ENCODE results near the gene PLCL1.

The PLCL1 gene

DNA sequence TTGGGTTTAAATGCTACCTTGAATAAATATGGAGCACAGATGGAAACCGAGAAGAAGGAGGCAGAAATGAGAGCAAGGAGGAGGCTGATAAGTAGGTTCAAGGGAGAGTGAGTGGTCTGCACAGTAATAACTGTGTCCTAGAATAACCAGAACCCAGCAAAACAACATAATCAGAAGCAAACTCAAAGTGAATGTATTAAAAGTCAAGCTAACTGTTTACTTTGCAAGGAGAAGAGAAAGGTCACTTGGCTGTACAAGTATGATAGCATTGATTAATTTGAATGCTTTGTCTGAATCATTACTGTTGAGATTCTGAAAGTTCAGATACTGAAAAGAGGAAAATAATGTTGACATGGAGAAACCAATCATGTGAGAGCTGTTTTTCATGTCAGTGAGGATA, 258.8 kb downstream of the PLCL1 start:
- Mint-ChIP-seq H3K36me3 (no peaks in the 10 kb centered on the region), H3K27ac (no peak overlapping the region)
- peak; percentile 61 for ATAC-seq

GRCh38 chr2:198065322-198065721, 260.9 kb downstream of the PLCL1 start:
- Mint-ChIP-seq H3K4me3 (no peak overlapping the region), H3K4me1 (no peaks in the 10 kb centered on the region), H3K9me3 (no peaks in the 10 kb centered on the region), H3K27ac (no peak overlapping the region), H3K36me3 (no peaks in the 10 kb centered on the region)
- DNase-seq (ENCODE audit: low spot score in 2 of 2) (no peak), ATAC-seq (no peak)

More for the DNA sequence above, 258.8 kb downstream of the PLCL1 start:
- Mint-ChIP-seq H3K9me3 (no peaks in the 10 kb centered on the region), H3K4me3 (no peak overlapping the region), H3K4me1 (no peaks in the 10 kb centered on the region)
- DNase-seq (ENCODE audit: low spot score in 2 of 2), result no peak

DNA sequence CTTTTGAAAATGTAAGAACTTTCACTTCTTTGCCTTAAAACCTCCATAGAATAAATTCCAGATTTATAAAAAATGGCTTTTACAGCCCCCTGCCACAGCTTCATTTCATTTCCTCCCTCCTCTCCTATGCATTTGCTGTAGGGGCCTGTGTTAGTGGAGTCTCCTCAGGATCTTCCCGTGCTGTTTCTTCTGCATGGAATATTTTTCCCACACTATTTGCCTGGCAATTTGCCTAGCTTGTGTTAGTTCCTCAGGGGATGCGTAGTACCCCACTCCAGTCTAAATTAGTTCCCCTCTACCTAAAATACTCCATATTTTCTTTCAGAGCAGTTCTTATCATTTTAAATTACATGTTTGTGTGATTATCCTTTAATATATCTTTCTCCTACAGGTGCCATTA, 262.2 kb downstream of the PLCL1 start:
- Mint-ChIP-seq H3K4me1 (no peaks in the 10 kb centered on the region), H3K9me3 (no peaks in the 10 kb centered on the region), H3K36me3 (no peaks in the 10 kb centered on the region), H3K27ac (no peak overlapping the region), H3K4me3 (no peak overlapping the region)
- DNase-seq (ENCODE audit: low spot score in 2 of 2), result no peak
- no peak for ATAC-seq

GRCh38 chr2:198072655-198073054, 268.3 kb downstream of the PLCL1 start:
- no peaks in the 10 kb centered on the region for H3K4me1 Mint-ChIP-seq
- no peaks in the 10 kb centered on the region for H3K9me3 Mint-ChIP-seq
- ATAC-seq, result no peak
- H3K27ac Mint-ChIP-seq, result no peak overlapping the region
- DNase-seq (ENCODE audit: low spot score in 2 of 2), result no peak
- H3K4me3 Mint-ChIP-seq, result no peak overlapping the region
- H3K36me3 Mint-ChIP-seq, result no peaks in the 10 kb centered on the region

- H3K9me3 Mint-ChIP-seq, result no peaks in the 10 kb centered on the region
- H3K27ac Mint-ChIP-seq, result no peak overlapping the region
- DNase-seq (ENCODE audit: low spot score in 2 of 2) (no peak), ATAC-seq (no peak)
- H3K36me3 Mint-ChIP-seq, result no peaks in the 10 kb centered on the region
- H3K4me1 Mint-ChIP-seq, result no peaks in the 10 kb centered on the region
- H3K4me3 Mint-ChIP-seq, result no peak overlapping the region
Measured at GRCh38 chr2:198073253-198073652, 268.9 kb downstream of the PLCL1 start.

DNA sequence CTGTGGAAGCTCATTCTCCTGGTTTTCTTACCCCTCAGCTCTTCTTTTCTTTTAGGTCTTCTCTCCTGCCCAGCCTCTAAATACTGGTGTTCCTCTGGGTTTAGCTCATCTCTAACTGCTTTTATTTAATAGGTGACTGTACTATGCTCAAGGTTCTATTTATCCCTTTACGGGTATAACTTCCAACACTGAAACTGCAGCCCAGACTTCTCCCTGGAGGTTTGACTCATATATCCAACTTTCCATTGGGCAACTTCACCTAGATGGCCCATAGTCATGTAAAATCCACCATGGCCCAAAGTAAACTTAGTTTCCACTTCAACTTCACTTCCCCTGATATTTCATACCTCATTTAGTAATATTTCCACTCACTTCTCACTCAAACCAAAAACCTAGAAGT, 273.1 kb downstream of the PLCL1 start:
- no peak overlapping the region for H3K4me3 Mint-ChIP-seq
- no peaks in the 10 kb centered on the region for H3K9me3 Mint-ChIP-seq
- no peaks in the 10 kb centered on the region for H3K4me1 Mint-ChIP-seq
- ATAC-seq (no peak), DNase-seq (ENCODE audit: low spot score in 2 of 2) (no peak)
- no peak overlapping the region for H3K27ac Mint-ChIP-seq
- no peaks in the 10 kb centered on the region for H3K36me3 Mint-ChIP-seq

GRCh38 chr2:198080879-198081765, 276.7 kb downstream of the PLCL1 start:
- DNase-seq (ENCODE audit: low spot score in 2 of 2), result no peak
- no peaks in the 10 kb centered on the region for H3K9me3 Mint-ChIP-seq
- H3K4me3 Mint-ChIP-seq, result no peak overlapping the region
- no peaks in the 10 kb centered on the region for H3K4me1 Mint-ChIP-seq
- H3K27ac Mint-ChIP-seq, result no peak overlapping the region
- no peaks in the 10 kb centered on the region for H3K36me3 Mint-ChIP-seq
- peak; percentile 63 for ATAC-seq

DNA sequence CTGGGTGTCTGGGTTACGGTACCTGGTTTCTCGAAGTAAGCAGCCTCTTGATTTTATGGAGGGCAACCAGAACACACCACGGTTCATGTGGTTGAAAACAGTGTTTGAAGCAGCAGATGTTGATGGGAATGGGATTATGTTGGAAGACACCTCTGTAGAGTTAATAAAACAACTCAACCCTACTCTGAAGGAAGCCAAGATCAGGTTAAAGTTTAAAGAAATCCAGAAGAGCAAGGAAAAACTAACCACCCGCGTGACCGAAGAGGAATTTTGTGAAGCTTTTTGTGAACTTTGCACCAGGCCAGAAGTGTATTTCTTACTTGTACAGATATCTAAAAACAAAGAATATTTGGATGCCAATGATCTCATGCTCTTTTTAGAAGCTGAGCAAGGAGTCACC, 279.8 kb downstream of the PLCL1 start:
- no peaks in the 10 kb centered on the region for H3K4me1 Mint-ChIP-seq
- ATAC-seq, result no peak
- H3K27ac Mint-ChIP-seq, result no peak overlapping the region
- H3K9me3 Mint-ChIP-seq, result no peaks in the 10 kb centered on the region
- H3K36me3 Mint-ChIP-seq, result no peaks in the 10 kb centered on the region
- no peak overlapping the region for H3K4me3 Mint-ChIP-seq
- DNase-seq (ENCODE audit: low spot score in 2 of 2), result no peak

DNA sequence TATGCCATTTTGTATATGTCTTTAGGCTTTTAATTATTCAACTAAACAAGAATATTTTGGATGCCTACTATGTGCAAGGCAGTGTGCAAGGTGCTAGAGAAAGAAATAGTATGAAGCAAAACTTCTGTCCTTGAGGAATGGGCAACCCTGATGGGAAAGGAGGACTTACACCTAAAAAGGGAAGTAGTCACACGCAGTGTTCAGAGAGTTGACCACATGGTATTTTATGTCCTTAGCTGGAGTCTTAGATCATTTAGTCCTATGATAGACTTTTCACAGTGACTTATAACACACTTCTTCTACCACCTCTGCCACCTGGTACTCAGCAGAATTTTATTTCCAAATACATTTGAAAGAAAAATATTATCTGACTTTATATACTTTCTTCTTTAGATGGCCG, 291.6 kb downstream of the PLCL1 start:
- H3K36me3 Mint-ChIP-seq, result no peaks in the 10 kb centered on the region
- no peak overlapping the region for H3K4me3 Mint-ChIP-seq
- ATAC-seq (no peak), DNase-seq (ENCODE audit: low spot score in 2 of 2) (no peak)
- H3K9me3 Mint-ChIP-seq, result no peaks in the 10 kb centered on the region
- no peaks in the 10 kb centered on the region for H3K4me1 Mint-ChIP-seq
- no peak overlapping the region for H3K27ac Mint-ChIP-seq

DNA sequence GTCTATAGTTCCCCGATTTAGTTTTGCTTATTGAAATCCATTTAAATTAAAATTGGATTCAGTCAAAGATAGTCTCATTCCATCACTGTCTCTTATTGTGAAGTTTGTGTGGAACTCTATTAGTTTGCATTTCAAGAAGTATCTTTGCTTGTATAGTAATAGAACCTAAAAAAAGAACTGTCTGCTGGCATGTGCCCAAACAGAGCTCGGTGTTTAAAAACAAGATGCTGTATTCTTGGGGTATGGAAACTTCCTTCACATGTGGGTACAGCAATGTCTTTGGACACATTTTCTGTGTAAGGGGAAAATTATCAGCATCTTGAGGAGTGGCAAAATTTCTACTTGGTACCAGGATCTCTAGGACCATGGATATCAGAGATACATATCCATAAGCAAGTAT, 292.6 kb downstream of the PLCL1 start:
- ATAC-seq (no peak), DNase-seq (ENCODE audit: low spot score in 2 of 2) (no peak)
- Mint-ChIP-seq H3K4me3 (no peak overlapping the region), H3K36me3 (no peaks in the 10 kb centered on the region), H3K9me3 (no peaks in the 10 kb centered on the region), H3K4me1 (no peaks in the 10 kb centered on the region), H3K27ac (no peak overlapping the region)

DNA sequence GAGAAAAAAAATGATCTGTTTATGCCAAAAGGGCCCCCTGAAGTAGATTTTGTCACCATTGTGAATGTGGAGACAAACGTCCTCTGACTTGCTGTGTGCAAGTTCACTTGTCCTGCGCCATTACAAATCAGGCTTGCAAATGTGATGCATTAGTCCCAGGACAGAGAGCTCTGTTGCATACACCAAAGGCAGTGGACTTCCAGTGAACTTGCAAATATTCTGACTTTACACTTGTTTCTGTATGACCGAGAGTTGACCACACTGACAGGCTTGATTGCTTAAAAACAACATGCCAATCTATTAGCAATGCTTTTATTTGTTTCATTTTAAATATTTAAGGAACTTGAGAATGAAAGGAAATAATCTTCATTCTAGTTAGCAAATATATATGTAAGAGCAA, 293.2 kb downstream of the PLCL1 start:
- no peak for ATAC-seq

DNA sequence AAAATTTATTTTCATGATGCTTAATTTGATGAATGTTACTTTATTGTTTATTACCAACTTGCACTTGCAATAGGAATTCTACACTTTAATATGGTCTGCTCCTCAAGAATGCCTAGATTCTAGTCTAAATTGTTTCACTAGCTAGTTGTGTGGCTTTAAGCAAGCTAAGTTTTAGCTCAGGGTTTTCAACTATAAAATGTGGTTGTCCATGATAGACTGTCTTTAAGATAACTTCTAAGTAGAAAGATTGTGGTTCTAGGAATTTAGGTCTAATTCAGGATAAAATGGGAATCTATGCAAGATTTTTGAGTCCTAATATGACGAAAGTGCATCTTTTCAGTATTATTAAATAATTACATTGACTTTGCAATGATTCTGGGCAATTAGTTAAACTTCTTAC, 294.0 kb downstream of the PLCL1 start:
- no peaks in the 10 kb centered on the region for H3K9me3 Mint-ChIP-seq
- H3K4me3 Mint-ChIP-seq, result no peak overlapping the region
- no peak for DNase-seq (ENCODE audit: low spot score in 2 of 2)
- no peak for ATAC-seq
- no peaks in the 10 kb centered on the region for H3K36me3 Mint-ChIP-seq
- no peak overlapping the region for H3K27ac Mint-ChIP-seq
- no peaks in the 10 kb centered on the region for H3K4me1 Mint-ChIP-seq

More for the DNA sequence above, 293.2 kb downstream of the PLCL1 start:
- Mint-ChIP-seq H3K9me3 (no peaks in the 10 kb centered on the region), H3K4me3 (no peak overlapping the region), H3K4me1 (no peaks in the 10 kb centered on the region), H3K36me3 (no peaks in the 10 kb centered on the region), H3K27ac (no peak overlapping the region)
- DNase-seq (ENCODE audit: low spot score in 2 of 2), result no peak

- Mint-ChIP-seq H3K4me1 (no peaks in the 10 kb centered on the region), H3K4me3 (no peak overlapping the region), H3K27ac (no peak overlapping the region), H3K36me3 (no peaks in the 10 kb centered on the region), H3K9me3 (no peaks in the 10 kb centered on the region)
- ATAC-seq (no peak), DNase-seq (ENCODE audit: low spot score in 2 of 2) (no peak)
Measured at GRCh38 chr2:198098918-198099317, 294.5 kb downstream of the PLCL1 start.

- H3K36me3 Mint-ChIP-seq, result no peaks in the 10 kb centered on the region
- no peak overlapping the region for H3K4me3 Mint-ChIP-seq
- no peaks in the 10 kb centered on the region for H3K9me3 Mint-ChIP-seq
- no peaks in the 10 kb centered on the region for H3K4me1 Mint-ChIP-seq
- DNase-seq (ENCODE audit: low spot score in 2 of 2) (no peak), ATAC-seq (no peak)
- H3K27ac Mint-ChIP-seq, result no peak overlapping the region
Measured at GRCh38 chr2:198100346-198100745, 296.0 kb downstream of the PLCL1 start.

- ATAC-seq, result no peak
- Mint-ChIP-seq H3K4me1 (no peaks in the 10 kb centered on the region), H3K9me3 (no peaks in the 10 kb centered on the region), H3K36me3 (no peaks in the 10 kb centered on the region), H3K27ac (no peak overlapping the region), H3K4me3 (no peak overlapping the region)
- no peak for DNase-seq (ENCODE audit: low spot score in 2 of 2)
Measured at GRCh38 chr2:198101688-198102087, 297.3 kb downstream of the PLCL1 start.

DNA sequence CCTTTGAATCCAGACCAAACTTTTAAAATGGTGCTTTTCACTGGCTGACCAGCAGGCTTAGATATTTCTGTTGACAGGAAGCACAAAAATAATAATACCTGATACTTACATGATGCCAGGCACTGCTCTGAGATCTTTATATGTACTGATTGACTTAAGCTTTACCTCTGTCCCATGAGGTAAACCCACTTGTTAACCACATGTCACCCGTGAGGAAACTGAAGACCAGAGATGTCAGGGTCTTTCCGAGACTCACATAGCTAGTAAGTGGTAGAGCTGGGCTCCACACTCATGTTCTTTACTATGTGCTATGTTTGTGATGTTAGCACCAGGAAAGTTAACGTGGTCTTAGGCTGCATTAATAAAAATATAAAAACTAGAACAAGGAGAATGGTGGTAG, 297.7 kb downstream of the PLCL1 start:
- no peak overlapping the region for H3K27ac Mint-ChIP-seq
- H3K36me3 Mint-ChIP-seq, result no peaks in the 10 kb centered on the region
- no peak overlapping the region for H3K4me3 Mint-ChIP-seq
- no peaks in the 10 kb centered on the region for H3K4me1 Mint-ChIP-seq
- ATAC-seq (no peak), DNase-seq (ENCODE audit: low spot score in 2 of 2) (no peak)
- H3K9me3 Mint-ChIP-seq, result no peaks in the 10 kb centered on the region

All from stimulated activated effector memory CD8-positive, alpha-beta T cell treated with anti-CD3 and anti-CD28 coated beads, Interleukin-12 subunit alpha, Interleukin-12 subunit beta, amount 100 ng/mL, for 72 hours (primary cell).